Endothelial cell of umbilical vein (primary cell): ENCODE measurements around the gene CXCR3. TPM values are rescaled to one million over a fixed set of nuclear protein-coding genes. Genes with fewer than 3 reads are reported as not detected.

Experiments
- BruUV-seq: library from RNA; stranded (reverse); fragments of 400-500 nt; replicated peaks from 2 replicates; lab custom pipeline; 2021; lab: Mats Ljungman, UMichigan
- CTCF ChIA-PET: fragments of 300-600, 350-600 bp; sonication (Branson Sonifier 250); formaldehyde crosslinking; loops from one replicate; lab custom pipeline; 2021; ENCODE audit warnings: antibody characterized with exemption, inconsistent platforms; lab: Charles Lee
- POLR2A ChIA-PET: fragments of 300-600, 350-600 bp; sonication (Branson Sonifier 250); formaldehyde crosslinking; loops from one replicate; lab custom pipeline; 2021; ENCODE audit warnings: antibody characterized with exemption, inconsistent platforms; lab: Charles Lee
- DNase-seq: peaks from one replicate; pipeline ENCODE4 v3.0.0-alpha.2; 2011; ENCODE audit warnings: low read depth, low spot score
- FAIRE-seq: peaks from 2 replicates; lab custom pipeline; 2011; peaks lifted over from hg19 to GRCh38; lab: Jason Lieb, UNC
- H2AFZ ChIP-seq: 2 replicates; pipeline ENCODE4 v1.6.0; 2012; ENCODE audit warnings: low read depth, low read length, control low read depth, inconsistent platforms
- H3K27ac ChIP-seq: 2 replicates; pipeline ENCODE4 v1.5.1; 2011; ENCODE audit warnings: low read depth, mild to moderate bottlenecking, control low read depth, low read length, moderate library complexity; ENCODE audit not compliant: insufficient read depth
- H3K27me3 ChIP-seq, 2 experiments: 2 replicates each; pipeline versions ENCODE4 v1.6.0 to v1.6.1; 2011; ENCODE audit warnings: low read length in 2 of 2, mixed read lengths in 1 of 2; ENCODE audit not compliant: control insufficient read depth in 2 of 2, insufficient read depth in 2 of 2
- H3K36me3 ChIP-seq, 2 experiments: 2 replicates in 1 of 2; 3 replicates in 1 of 2; pipeline ENCODE4 v1.5.1; 2011; ENCODE audit warnings: low read length in 2 of 2, mild to moderate bottlenecking in 1 of 2, moderate library complexity in 1 of 2; ENCODE audit not compliant: control insufficient read depth in 2 of 2, insufficient read depth in 2 of 2; ENCODE audit errors: extremely low read depth in 1 of 2
- H3K4me1 ChIP-seq: 3 replicates; pipeline ENCODE4 v1.5.1; 2011; ENCODE audit warnings: mild to moderate bottlenecking, low read length; ENCODE audit not compliant: control insufficient read depth, insufficient read depth; ENCODE audit errors: extremely low read depth
- H3K4me2 ChIP-seq: 2 replicates; pipeline ENCODE4 v1.6.1; 2011; ENCODE audit warnings: low read length, control low read depth, mixed read lengths; ENCODE audit not compliant: insufficient read depth
- H3K4me3 ChIP-seq, 3 experiments: fragments of 200-600 bp in 1 of 3; sonication (generic), shearing (Covaris generic) in 1 of 3; replicated peaks in 1 of 3; 2 replicates each; pipeline ENCODE4 v1.5.1; 2011 to 2016; ENCODE audit warnings: control low read depth in 3 of 3, low read length in 3 of 3, mild to moderate bottlenecking in 2 of 3, inconsistent platforms in 1 of 3, low read depth in 1 of 3, moderate library complexity in 1 of 3; ENCODE audit not compliant: insufficient read depth in 1 of 3
- H3K79me2 ChIP-seq: 2 replicates; pipeline ENCODE4 v1.6.0; 2012; ENCODE audit warnings: low read length, inconsistent platforms; ENCODE audit not compliant: control insufficient read depth, insufficient read depth
- H3K9ac ChIP-seq: replicated peaks from 2 replicates; pipeline ENCODE3; 2011; ENCODE audit warnings: low read length, control low read depth; ENCODE audit not compliant: insufficient read depth; ENCODE audit errors: extremely low read depth
- H3K9me1 ChIP-seq: replicated peaks from 3 replicates; pipeline ENCODE4 v1.6.0; 2011; ENCODE audit warnings: mild to moderate bottlenecking, low read length; ENCODE audit not compliant: control insufficient read depth, insufficient read depth; ENCODE audit errors: extremely low read depth
- H3K9me3 ChIP-seq: replicated peaks from 2 replicates; pipeline ENCODE4 v1.5.1; 2012; ENCODE audit warnings: low read length, inconsistent platforms; ENCODE audit not compliant: control insufficient read depth, insufficient read depth
- H4K20me1 ChIP-seq: replicated peaks from 2 replicates; pipeline ENCODE3; 2011; ENCODE audit warnings: mild to moderate bottlenecking, low read length; ENCODE audit not compliant: control insufficient read depth, insufficient read depth; ENCODE audit errors: extremely low read depth
- CTCF ChIP-seq, 2 donors: IDR thresholded peaks; 1 replicate in 1 of 2; 2 replicates in 1 of 2; pipeline ENCODE4 v1.5.1; 2011; ENCODE audit warnings: low read length in 2 of 2, mild to moderate bottlenecking in 2 of 2, moderate library complexity in 2 of 2, control low read depth in 1 of 2, inconsistent platforms in 1 of 2, low read depth in 1 of 2; ENCODE audit not compliant: insufficient read depth in 1 of 2; ENCODE audit errors: extremely low read depth in 1 of 2
- EZH2 ChIP-seq: IDR thresholded peaks from 2 replicates; pipeline ENCODE4 v1.6.1; 2012; ENCODE audit warnings: borderline replicate concordance, low read depth, mild to moderate bottlenecking, moderate library complexity, low read length, inconsistent platforms; ENCODE audit not compliant: severe bottlenecking
- FOS ChIP-seq: IDR thresholded peaks from 2 replicates; pipeline ENCODE4 v1.6.1; 2011; ENCODE audit warnings: mild to moderate bottlenecking, low read length, moderate library complexity, borderline replicate concordance; ENCODE audit not compliant: insufficient read depth
- GATA2 ChIP-seq: IDR thresholded peaks from 2 replicates; pipeline ENCODE4 v1.7.0; 2011; ENCODE audit warnings: low read depth, mild to moderate bottlenecking, moderate library complexity, mixed read lengths, low read length; ENCODE audit not compliant: insufficient read length, insufficient read depth
- JUN ChIP-seq: IDR thresholded peaks from 2 replicates; pipeline ENCODE4 v1.6.1; 2011; ENCODE audit warnings: borderline replicate concordance, low read depth; ENCODE audit not compliant: insufficient read length, insufficient read depth
- MAX ChIP-seq: IDR thresholded peaks from 2 replicates; pipeline ENCODE4 v1.6.1; 2011; ENCODE audit not compliant: insufficient read depth, insufficient read length
- MYC ChIP-seq: IDR thresholded peaks from one replicate; pipeline ENCODE4 v1.6.1; 2011; ENCODE audit warnings: mild to moderate bottlenecking, low read depth, low read length
- POLR2A ChIP-seq: IDR thresholded peaks from 2 replicates; pipeline ENCODE4 v1.6.1; 2012; ENCODE audit warnings: low read depth, mild to moderate bottlenecking, control low read depth, low read length
- POLR2AphosphoS5 ChIP-seq: IDR thresholded peaks from 2 replicates; pipeline ENCODE4 v1.6.1; 2012; ENCODE audit warnings: low read depth, mild to moderate bottlenecking, control low read depth, low read length, moderate library complexity; ENCODE audit not compliant: insufficient read depth
- dilution Hi-C: fragments of 300-500 bp; cut with MboI; formaldehyde crosslinking; loops from one replicate; pipeline ENCODE4 v1.15.0; 2019; ENCODE audit warnings: low sequenced_read_pairs; ENCODE audit not compliant: extremely low pct_ligation_motif_present
- intact Hi-C: fragments of 100-400 bp; cut with micrococcal nuclease; formaldehyde crosslinking; loops from one replicate; pipeline ENCODE4 v1.10.0; 2022
- polyA plus RNA-seq, 4 experiments: library from polyadenylated mRNA; depleted of rRNA in 3 of 4; stranded (reverse) in 3 of 4; unstranded in 1 of 4; fragments of >200 nt; gene quantifications; 2 replicates each; pipeline versions ENCODE4 v1.2.1 to v1.2.3, GENCODE V29; 2011 to 2012; ENCODE audit warnings: missing spikeins in 1 of 4
- total RNA-seq: library from RNA; stranded (reverse); gene quantifications from 2 replicates; pipeline ENCODE4 v1.2.3, GENCODE V29; 2021

The CXCR3 gene
- total and polyA plus RNA-seq, 2 donors (not counting 3 experiments of a cell fraction or from before 2014, with no cell fraction given): not detected

GRCh38 chrX:71603618-71604017 is 14.7 kb downstream of the CXCR3 start:
- H2AFZ ChIP-seq: no peak overlapping the region
- no peaks in the 10 kb centered on the region for H3K79me2 ChIP-seq
- no peak for DNase-seq
- H4K20me1 ChIP-seq: no peaks in the 10 kb centered on the region
- H3K9me3 ChIP-seq: no peaks in the 10 kb centered on the region
- no peaks in the 10 kb centered on the region for H3K9me1 ChIP-seq
- intact Hi-C loops: no loop called here
- H3K9ac ChIP-seq: no peak overlapping the region
- no TSS peak for BruUV-seq
- ChIA-PET CTCF (no interaction called here), POLR2A (no interaction called here)
- FAIRE-seq: no peak
- H3K4me3 ChIP-seq: no peak overlapping the region
- H3K36me3 ChIP-seq: peaks cover 0 to 10% of the 10 kb centered on the region in 2 experiments
- H3K27me3 ChIP-seq: no peaks in the 10 kb centered on the region
- TF ChIP-seq MAX (no peak), POLR2A (no peak), JUN (no peak), EZH2 (no peak), CTCF (IDR thresholded peaks at IDR 0.05; ENCODE audit: extremely low read depth in 1 of 2, insufficient read depth in 1 of 2, low read depth in 1 of 2, low read length in 2 of 2) (no peak), GATA2 (no peak), POLR2AphosphoS5 (no peak), FOS (no peak), MYC (no peak)
- H3K4me2 ChIP-seq: no peak overlapping the region
- dilution Hi-C loops: no loop called here
- H3K27ac ChIP-seq: no peak overlapping the region
- peaks cover 27% of the 10 kb centered on the region for H3K4me1 ChIP-seq
